Measurements from ENCODE around the gene EXOC2. TPM values are rescaled to one million over a fixed set of nuclear protein-coding genes. Genes with fewer than 3 reads are reported as not detected.

Gene EXOC2
- total RNA-seq, 1 donor from 2014 or later = 22.9 TPM

DNA sequence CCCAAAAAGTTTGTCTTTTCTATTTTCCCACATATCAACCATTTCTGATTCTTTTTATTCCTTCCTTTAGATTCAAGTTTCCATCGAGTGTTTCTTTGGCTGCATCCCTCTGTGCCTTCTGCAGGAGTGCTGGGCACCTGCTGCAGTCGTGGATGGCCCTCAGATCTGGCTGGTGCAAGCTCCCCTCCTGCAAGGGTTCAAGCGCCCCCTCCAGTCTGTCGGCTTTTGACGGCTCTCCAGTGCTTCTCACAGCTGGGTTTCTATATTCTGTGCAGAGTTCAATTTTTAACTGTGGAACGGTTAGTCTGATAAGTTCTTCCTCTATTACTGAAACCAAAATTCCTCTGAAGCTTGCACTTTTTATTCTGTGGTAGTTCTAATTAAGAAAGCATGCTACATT is 168.1 kb downstream of the EXOC2 start:
- Mint-ChIP-seq H3K27me3 (no peaks in the 10 kb centered on the region), H3K27ac (no peak overlapping the region), H3K9me3 (no peaks in the 10 kb centered on the region), H3K4me1 (ENCODE audit: unreplicated experiment) (no peaks in the 10 kb centered on the region), H3K4me3 (no peak overlapping the region), H3K36me3 (peaks cover 31% of the 10 kb centered on the region)
- TF ChIP-seq, protein P1, sequence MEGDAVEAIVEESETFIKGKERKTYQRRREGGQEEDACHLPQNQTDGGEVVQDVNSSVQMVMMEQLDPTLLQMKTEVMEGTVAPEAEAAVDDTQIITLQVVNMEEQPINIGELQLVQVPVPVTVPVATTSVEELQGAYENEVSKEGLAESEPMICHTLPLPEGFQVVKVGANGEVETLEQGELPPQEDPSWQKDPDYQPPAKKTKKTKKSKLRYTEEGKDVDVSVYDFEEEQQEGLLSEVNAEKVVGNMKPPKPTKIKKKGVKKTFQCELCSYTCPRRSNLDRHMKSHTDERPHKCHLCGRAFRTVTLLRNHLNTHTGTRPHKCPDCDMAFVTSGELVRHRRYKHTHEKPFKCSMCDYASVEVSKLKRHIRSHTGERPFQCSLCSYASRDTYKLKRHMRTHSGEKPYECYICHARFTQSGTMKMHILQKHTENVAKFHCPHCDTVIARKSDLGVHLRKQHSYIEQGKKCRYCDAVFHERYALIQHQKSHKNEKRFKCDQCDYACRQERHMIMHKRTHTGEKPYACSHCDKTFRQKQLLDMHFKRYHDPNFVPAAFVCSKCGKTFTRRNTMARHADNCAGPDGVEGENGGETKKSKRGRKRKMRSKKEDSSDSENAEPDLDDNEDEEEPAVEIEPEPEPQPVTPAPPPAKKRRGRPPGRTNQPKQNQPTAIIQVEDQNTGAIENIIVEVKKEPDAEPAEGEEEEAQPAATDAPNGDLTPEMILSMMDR (conservative IDR thresholded peaks at IDR 0.05) = no peak
- DNase-seq (ENCODE audit: extremely low spot score, unreplicated experiment) = no peak

DNA sequence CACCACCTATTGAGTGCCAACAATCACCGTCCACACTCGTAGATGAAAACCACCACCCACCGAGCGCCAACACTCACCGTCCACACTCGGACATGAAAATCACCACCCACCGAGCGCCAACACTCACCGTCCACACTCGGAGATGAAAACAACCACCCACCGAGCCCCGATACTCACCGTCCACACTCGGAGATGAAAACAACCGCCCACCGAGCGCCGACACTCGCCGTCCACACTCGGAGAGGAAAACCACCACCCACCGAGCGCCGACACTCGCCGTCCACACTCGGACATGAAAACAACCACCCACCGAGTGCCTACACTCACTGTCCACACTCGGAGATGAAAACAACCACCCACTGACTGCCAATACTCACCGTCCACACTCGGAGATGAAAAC is 172.1 kb downstream of the EXOC2 start:
- Mint-ChIP-seq H3K36me3 (peaks cover 39% of the 10 kb centered on the region), H3K9me3 (peaks cover 5% of the 10 kb centered on the region), H3K4me1 (ENCODE audit: unreplicated experiment) (no peaks in the 10 kb centered on the region), H3K4me3 (peak overlapping the region; percentile 37), H3K27ac (no peak overlapping the region), H3K27me3 (no peaks in the 10 kb centered on the region)
- TF ChIP-seq, protein P1 (conservative IDR thresholded peaks at IDR 0.05) = no peak
- DNase-seq (ENCODE audit: extremely low spot score, unreplicated experiment) = no peak

DNA sequence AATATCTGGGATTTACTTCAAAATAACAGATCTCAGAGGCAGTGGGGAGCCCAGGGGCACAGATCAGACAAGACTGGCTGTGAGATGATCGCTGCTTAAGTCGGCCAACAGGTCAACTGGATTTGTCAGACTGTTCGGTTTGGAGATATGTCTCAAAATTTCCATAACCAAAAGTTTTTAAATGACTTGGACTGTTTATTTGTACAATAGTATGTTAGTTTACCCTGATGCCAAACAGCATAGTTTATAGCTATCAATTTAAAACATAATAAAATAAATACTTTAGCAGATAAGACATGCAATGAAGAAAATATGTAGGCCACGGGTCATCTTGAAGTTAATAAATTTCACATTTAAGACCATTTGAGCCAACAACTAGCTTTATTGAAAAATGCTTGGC is 174.7 kb downstream of the EXOC2 start:
- Mint-ChIP-seq H3K36me3 (peaks cover 46% of the 10 kb centered on the region), H3K4me3 (no peak overlapping the region), H3K27ac (no peak overlapping the region), H3K9me3 (peaks cover 5% of the 10 kb centered on the region), H3K4me1 (ENCODE audit: unreplicated experiment) (no peaks in the 10 kb centered on the region), H3K27me3 (no peaks in the 10 kb centered on the region)
- TF ChIP-seq, protein P1 (conservative IDR thresholded peaks at IDR 0.05) = no peak
- no peak for DNase-seq (ENCODE audit: extremely low spot score, unreplicated experiment)

DNA sequence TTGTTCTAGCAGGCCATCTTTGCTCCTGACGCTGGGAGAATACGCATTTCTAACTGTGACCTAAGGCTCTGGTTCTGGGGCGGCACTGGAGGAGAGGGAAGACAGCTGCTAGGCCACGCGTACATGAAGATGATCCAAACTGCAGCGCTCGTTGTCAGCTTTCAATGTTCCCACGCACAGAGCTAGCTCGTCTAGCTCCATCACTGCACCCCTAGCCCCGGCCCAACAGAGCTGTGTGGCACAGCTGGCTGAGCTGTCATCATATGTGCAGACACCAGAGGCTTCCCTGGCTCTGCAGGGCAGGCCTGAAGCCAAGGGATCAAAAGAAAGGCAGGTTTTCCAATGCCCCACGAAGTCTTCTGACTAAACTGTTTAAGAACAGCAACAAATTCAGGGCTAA is 176.7 kb downstream of the EXOC2 start:
- H3K9me3 Mint-ChIP-seq = peaks cover 5% of the 10 kb centered on the region
- H3K27me3 Mint-ChIP-seq = no peaks in the 10 kb centered on the region
- H3K4me3 Mint-ChIP-seq = no peak overlapping the region
- no peak overlapping the region for H3K27ac Mint-ChIP-seq
- peaks cover 39% of the 10 kb centered on the region for H3K36me3 Mint-ChIP-seq
- H3K4me1 Mint-ChIP-seq (ENCODE audit: unreplicated experiment) = no peaks in the 10 kb centered on the region
- TF ChIP-seq, protein P1 (conservative IDR thresholded peaks at IDR 0.05) = no peak
- DNase-seq (ENCODE audit: extremely low spot score, unreplicated experiment) = no peak

DNA sequence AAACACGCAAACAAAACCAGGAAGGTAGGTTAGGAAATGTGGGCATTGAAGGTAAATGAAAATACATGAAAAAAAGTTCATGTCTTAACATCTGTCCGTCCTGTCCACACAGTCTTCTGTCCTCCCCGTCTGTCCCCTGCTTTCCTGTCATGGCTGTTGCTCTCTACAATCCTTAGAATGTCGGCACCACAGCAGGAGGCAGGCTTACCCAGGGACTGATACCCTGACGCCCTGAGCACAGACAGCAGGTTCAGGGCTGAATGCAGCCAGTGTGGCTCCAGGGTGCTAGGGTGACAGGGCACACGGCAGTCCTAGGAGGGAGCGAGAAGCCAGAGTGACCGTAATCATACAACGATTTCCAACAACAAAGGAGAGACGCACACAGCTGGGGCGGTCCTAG is 177.7 kb downstream of the EXOC2 start:
- no peaks in the 10 kb centered on the region for H3K4me1 Mint-ChIP-seq (ENCODE audit: unreplicated experiment)
- H3K27ac Mint-ChIP-seq = no peak overlapping the region
- DNase-seq (ENCODE audit: extremely low spot score, unreplicated experiment) = no peak
- H3K36me3 Mint-ChIP-seq = peaks cover 36% of the 10 kb centered on the region
- H3K27me3 Mint-ChIP-seq = no peaks in the 10 kb centered on the region
- H3K9me3 Mint-ChIP-seq = peaks cover 5% of the 10 kb centered on the region
- H3K4me3 Mint-ChIP-seq = no peak overlapping the region
- TF ChIP-seq, protein P1 (conservative IDR thresholded peaks at IDR 0.05) = no peak

DNA sequence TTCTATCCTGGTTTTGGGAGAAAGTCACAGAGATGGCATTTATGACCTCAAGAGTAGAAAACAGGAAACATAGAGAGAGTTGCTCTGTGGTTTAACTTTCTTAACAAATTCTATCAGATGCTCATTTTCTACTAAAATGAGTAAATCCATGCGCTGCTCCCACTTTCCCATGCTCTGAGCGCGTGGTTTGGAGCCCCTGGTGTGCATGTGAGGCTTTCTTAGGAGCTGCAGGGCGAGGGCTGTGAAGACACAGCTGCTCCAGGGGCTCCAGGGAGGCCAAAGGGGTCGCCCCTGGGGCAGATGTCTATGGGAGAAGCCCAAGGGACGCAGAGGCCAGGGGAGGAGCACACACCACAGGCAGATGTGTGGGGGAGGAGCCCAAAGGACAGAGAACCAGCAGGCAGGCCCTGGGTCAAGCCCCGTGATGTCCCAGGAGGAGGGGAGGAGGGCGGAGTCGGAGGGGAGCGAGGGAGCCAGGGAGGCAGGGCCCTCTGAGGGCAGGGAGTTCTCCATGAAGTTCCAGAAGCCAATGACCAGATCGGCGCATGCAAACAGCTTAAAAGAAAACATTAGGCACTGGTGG is 178.5 kb downstream of the EXOC2 start:
- TF ChIP-seq, protein P1 (conservative IDR thresholded peaks at IDR 0.05) = no peak
- Mint-ChIP-seq H3K4me3 (no peak overlapping the region), H3K4me1 (ENCODE audit: unreplicated experiment) (no peaks in the 10 kb centered on the region), H3K36me3 (peaks cover 36% of the 10 kb centered on the region), H3K27me3 (no peaks in the 10 kb centered on the region), H3K9me3 (peaks cover 5% of the 10 kb centered on the region), H3K27ac (no peak overlapping the region)
- DNase-seq (ENCODE audit: extremely low spot score, unreplicated experiment) = no peak
